Muscle of leg (tissue), 11 donors: ENCODE results near the gene PLXNA3. TPM values are rescaled to one million over a fixed set of nuclear protein-coding genes. Genes with fewer than 3 reads are reported as not detected.
"Not testable (repeated sequence)": the region's sequence is repeated elsewhere in the genome, so short reads cannot be mapped to it uniquely, and the experiment has no call there.

Source experiments
- DNase-seq: peaks from one replicate; pipeline ENCODE4 v3.0.0; 2013
- H3K27ac ChIP-seq: one replicate; pipeline ENCODE4 v1.5.1; 2013; ENCODE audit warnings: mild to moderate bottlenecking, low read length, control low read depth
- H3K27me3 ChIP-seq: one replicate; pipeline ENCODE4 v1.6.1; 2013; ENCODE audit warnings: low read length; ENCODE audit not compliant: control insufficient read depth, insufficient read depth
- H3K36me3 ChIP-seq: one replicate; pipeline ENCODE4 v1.6.1; 2013; ENCODE audit warnings: low read length; ENCODE audit not compliant: control insufficient read depth, insufficient read depth
- H3K4me1 ChIP-seq: one replicate; pipeline ENCODE4 v1.6.1; 2013; ENCODE audit warnings: low read length; ENCODE audit not compliant: control insufficient read depth, insufficient read depth
- H3K4me3 ChIP-seq: one replicate; pipeline ENCODE4 v1.5.1; 2013; ENCODE audit warnings: low read length, control low read depth
- H3K9me3 ChIP-seq: replicated peaks from 2 replicates; pipeline ENCODE4 v1.6.1; 2013; ENCODE audit warnings: low read depth, low read length; ENCODE audit not compliant: control insufficient read depth
- WGBS: methylation state at CpG from one replicate; pipeline ENCODE4 v1.1.5; 2013; ENCODE audit warnings: missing lambda C conversion rate; ENCODE audit not compliant: insufficient coverage; 5-methylcytosine and 5-hydroxymethylcytosine counted together
- polyA plus RNA-seq, 8 donors: library from polyadenylated mRNA; unstranded; fragments of 120-200 nt; gene quantifications; one replicate each; pipeline versions ENCODE4 v1.2.1 to v1.2.3, GENCODE V29; 2013; ENCODE audit warnings: inconsistent platforms in 1 of 8, low replicate concordance in 1 of 8; ENCODE audit not compliant: insufficient read length in 8 of 8, insufficient read depth in 1 of 8
- total RNA-seq: library from RNA; stranded (reverse); fragments of 120-200 nt; gene quantifications from one replicate; pipeline ENCODE4 v1.2.4, GENCODE V29; 2013

Gene PLXNA3
- total and polyA plus RNA-seq, 9 donors: 7.4 to 48.1 (median 38.8) TPM

DNA sequence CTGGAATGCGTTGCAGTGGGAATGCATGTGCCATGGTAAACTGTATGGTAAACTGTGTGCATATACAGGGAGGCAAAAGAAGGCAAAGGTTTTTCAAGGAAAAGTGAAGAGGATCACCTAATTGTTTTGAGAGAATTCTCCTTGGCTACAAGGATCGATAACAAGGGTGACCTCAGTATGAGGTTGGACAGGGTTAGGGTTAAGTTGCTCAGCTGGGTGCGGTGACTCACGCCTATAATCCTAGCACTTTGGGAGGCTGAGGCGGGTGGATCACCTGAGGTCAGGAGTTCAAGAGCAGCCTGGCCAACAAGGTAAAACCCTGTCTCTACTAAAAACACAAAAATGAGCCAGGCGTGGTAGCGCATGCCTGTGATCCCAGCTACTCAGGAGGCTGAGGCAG lies 43.3 kb downstream of the PLXNA3 start:
- not testable (repeated sequence) for H3K4me1 ChIP-seq, H3K9me3 ChIP-seq, H3K36me3 ChIP-seq, H3K27ac ChIP-seq, H3K27me3 ChIP-seq, H3K4me3 ChIP-seq, DNase-seq
- WGBS: 93% methylated on average over 7 of the region's 7 CpGs

DNA sequence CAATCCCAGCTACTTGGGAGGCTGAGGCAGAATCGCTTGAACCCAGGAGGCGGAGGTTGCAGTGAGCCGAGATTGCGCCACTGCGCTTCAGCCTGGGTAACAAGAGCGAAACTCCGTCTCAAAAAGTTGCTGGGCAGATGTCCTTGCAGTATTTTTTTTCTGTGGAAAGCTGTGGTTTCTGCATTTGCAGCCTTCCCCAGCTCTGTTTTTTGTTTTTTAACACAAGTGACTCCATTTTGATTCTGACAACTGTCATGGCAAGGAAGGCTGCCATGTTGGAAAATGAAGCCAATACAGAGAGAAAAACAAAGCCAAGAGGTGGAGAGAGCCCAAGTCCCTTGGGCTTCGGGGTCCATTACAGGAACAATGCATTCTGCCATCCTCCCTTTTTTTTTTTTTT lies 44.0 kb downstream of the PLXNA3 start:
- Histone ChIP-seq H3K4me3 (no peak overlapping the region), H3K9me3 (no peaks in the 10 kb centered on the region), H3K4me1 (no peaks in the 10 kb centered on the region), H3K36me3 (peaks cover 16% of the 10 kb centered on the region), H3K27ac (no peak overlapping the region), H3K27me3 (no peaks in the 10 kb centered on the region)
- 93% methylated on average over 5 of the region's 8 CpGs for WGBS
- DNase-seq: no peak

- H3K36me3 ChIP-seq: peaks cover 24% of the 10 kb centered on the region
- no peak overlapping the region for H3K4me3 ChIP-seq
- no peak overlapping the region for H3K27ac ChIP-seq
- no peaks in the 10 kb centered on the region for H3K9me3 ChIP-seq
- DNase-seq: no peak
- H3K27me3 ChIP-seq: no peaks in the 10 kb centered on the region
- H3K4me1 ChIP-seq: no peaks in the 10 kb centered on the region
- WGBS: 83% methylated on average over 1 of the region's 3 CpGs
Measured at GRCh38 chrX:154502989-154503388, 44.9 kb downstream of the PLXNA3 start.

DNA sequence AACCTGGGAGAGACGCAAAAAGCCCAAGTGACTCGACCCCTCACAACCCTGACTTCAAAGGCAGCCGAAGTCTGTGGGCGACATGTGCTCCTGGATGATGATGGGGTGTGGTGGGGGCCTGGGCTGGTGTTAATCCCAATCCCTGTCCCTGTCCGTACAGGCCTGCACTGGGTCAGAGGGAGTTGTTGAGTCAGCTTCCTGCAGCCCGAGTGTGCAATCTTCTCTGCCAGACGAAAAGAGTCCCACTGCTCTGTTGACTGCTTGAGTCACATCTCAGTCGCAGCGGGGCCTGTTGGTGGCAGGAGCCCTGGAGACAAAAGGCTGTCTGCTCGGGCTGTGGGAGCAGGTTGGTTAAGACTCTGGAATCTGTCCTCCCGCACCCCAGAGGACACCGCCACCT lies 47.7 kb downstream of the PLXNA3 start:
- Histone ChIP-seq H3K4me3 (no peak overlapping the region), H3K4me1 (no peaks in the 10 kb centered on the region), H3K27ac (no peak overlapping the region), H3K27me3 (no peaks in the 10 kb centered on the region), H3K9me3 (no peaks in the 10 kb centered on the region), H3K36me3 (peaks cover 24% of the 10 kb centered on the region)
- WGBS: 65% methylated on average over 8 of the region's 12 CpGs
- no peak for DNase-seq

- H3K4me1 ChIP-seq: no peaks in the 10 kb centered on the region
- no peaks in the 10 kb centered on the region for H3K27me3 ChIP-seq
- no peak overlapping the region for H3K4me3 ChIP-seq
- no peaks in the 10 kb centered on the region for H3K9me3 ChIP-seq
- no peak for DNase-seq
- H3K27ac ChIP-seq: no peak overlapping the region
- 91% methylated on average over 27 of the region's 37 CpGs for WGBS
- H3K36me3 ChIP-seq: peaks cover 30% of the 10 kb centered on the region
Measured at GRCh38 chrX:154506483-154507332, 48.6 kb downstream of the PLXNA3 start.

GRCh38 chrX:154507673-154508383 lies 49.7 kb downstream of the PLXNA3 start:
- WGBS: 75% methylated on average over 12 of the region's 24 CpGs
- no peak overlapping the region for H3K27ac ChIP-seq
- H3K4me3 ChIP-seq: no peak overlapping the region
- H3K9me3 ChIP-seq: no peaks in the 10 kb centered on the region
- H3K36me3 ChIP-seq: peaks cover 30% of the 10 kb centered on the region
- no peaks in the 10 kb centered on the region for H3K4me1 ChIP-seq
- no peaks in the 10 kb centered on the region for H3K27me3 ChIP-seq
- DNase-seq: no peak

- no peak overlapping the region for H3K27ac ChIP-seq
- DNase-seq: no peak
- no peaks in the 10 kb centered on the region for H3K27me3 ChIP-seq
- 91% methylated on average over 9 of the region's 13 CpGs for whole genome bisulfite sequencing
- H3K4me3 ChIP-seq: no peak overlapping the region
- H3K36me3 ChIP-seq: peaks cover 30% of the 10 kb centered on the region
- no peaks in the 10 kb centered on the region for H3K9me3 ChIP-seq
- no peaks in the 10 kb centered on the region for H3K4me1 ChIP-seq
Measured at GRCh38 chrX:154508384-154508745, 50.3 kb downstream of the PLXNA3 start.

DNA sequence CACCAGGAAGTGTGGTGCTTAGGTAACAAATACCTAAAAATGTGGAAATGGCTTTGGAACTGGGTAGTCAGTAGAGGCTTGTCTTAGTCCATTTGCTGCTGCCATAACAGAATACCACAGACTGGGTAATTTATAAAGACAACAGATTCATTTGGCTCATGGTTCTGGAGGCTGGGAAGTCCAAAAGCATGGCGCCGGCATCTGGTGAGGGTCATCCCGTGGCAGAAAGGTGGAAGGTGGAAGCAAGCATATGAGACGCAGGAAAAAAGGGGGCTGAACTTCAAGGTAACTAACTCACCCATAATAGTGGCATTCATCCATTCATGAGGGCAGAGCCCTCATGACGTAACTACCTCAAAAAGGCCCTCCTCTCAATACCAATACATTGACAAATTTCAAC lies 51.4 kb downstream of the PLXNA3 start:
- Histone ChIP-seq H3K9me3 (no peaks in the 10 kb centered on the region), H3K27me3 (no peaks in the 10 kb centered on the region), H3K36me3 (peaks cover 30% of the 10 kb centered on the region), H3K4me1 (no peaks in the 10 kb centered on the region), H3K4me3 (no peak overlapping the region), H3K27ac (no peak overlapping the region)
- no CpG with 5 or more reads among the region's 5 CpGs for WGBS
- no peak for DNase-seq

- peaks cover 10% of the 10 kb centered on the region for H3K4me1 ChIP-seq
- 63% methylated on average over 3 of the region's 12 CpGs for WGBS
- H3K36me3 ChIP-seq: peaks cover 18% of the 10 kb centered on the region
- DNase-seq: no peak
- H3K27me3 ChIP-seq: no peaks in the 10 kb centered on the region
- no peak overlapping the region for H3K27ac ChIP-seq
- H3K9me3 ChIP-seq: no peaks in the 10 kb centered on the region
- H3K4me3 ChIP-seq: no peak overlapping the region
Measured at GRCh38 chrX:154511761-154512160, 53.7 kb downstream of the PLXNA3 start.

DNA sequence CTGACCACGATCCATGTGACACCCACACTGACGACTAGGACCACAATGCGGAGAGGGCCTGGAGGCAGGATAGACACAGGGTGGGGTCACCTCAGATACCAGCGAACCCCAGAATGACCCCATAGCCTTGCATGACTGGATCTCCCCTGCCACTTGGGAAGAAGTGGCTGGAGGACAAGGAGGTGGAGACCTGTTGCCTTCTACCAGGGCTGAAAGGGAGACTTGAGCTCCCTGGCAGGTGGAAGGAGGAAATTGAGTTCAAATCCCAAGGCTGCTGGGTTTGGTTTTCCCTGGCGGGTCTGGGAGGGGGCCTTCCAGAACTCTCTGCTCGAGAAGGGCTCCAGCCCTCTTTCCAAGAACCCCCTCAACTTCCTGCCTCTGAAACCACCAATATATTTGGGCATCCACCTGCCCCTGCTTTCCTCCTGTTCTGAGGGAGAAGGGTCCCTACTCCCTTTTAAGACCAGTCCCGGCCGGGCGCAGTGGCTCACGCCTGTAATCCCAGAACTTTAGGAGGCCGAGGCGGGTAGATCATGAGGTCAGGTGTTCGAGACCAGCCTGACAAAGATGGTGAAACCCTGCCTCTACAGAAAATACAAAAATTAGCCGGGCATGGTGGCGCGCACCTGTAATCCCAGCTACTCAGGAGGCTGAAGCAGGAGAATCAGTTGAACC lies 54.9 kb downstream of the PLXNA3 start:
- Histone ChIP-seq H3K4me3 (no peak overlapping the region), H3K9me3 (no peaks in the 10 kb centered on the region), H3K27ac (no peak overlapping the region), H3K36me3 (peaks cover 6% of the 10 kb centered on the region), H3K27me3 (no peaks in the 10 kb centered on the region), H3K4me1 (peaks cover 22% of the 10 kb centered on the region)
- 93% methylated on average over 9 of the region's 16 CpGs for WGBS
- DNase-seq: no peak
